ENCODE results near the gene HNF4A.
"Not testable (repeated sequence)": the region's sequence is repeated elsewhere in the genome, so short reads cannot be mapped to it uniquely, and the experiment has no call there.

HNF4A gene

GRCh38 chr20:44345941-44346340 is 9.6 kb upstream of the HNF4A start:
- not testable (repeated sequence) for DNase-seq

GRCh38 chr20:44348168-44348659 is 7.3 kb upstream of the HNF4A start:
- no peak for DNase-seq

GRCh38 chr20:44349349-44349748 is 6.2 kb upstream of the HNF4A start:
- DNase-seq: no peak

- no peak for DNase-seq
Observed at GRCh38 chr20:44350567-44350966, 4.9 kb upstream of the HNF4A start.

GRCh38 chr20:44354979-44355497 is 461 bp upstream of the HNF4A start:
- no peak for DNase-seq

GRCh38 chr20:44356353-44356723 is 839 bp downstream of the HNF4A start:
- DNase-seq: no peak

- no peak for DNase-seq
Observed at GRCh38 chr20:44357020-44357419, 1.5 kb downstream of the HNF4A start.

- DNase-seq: no peak
Observed at GRCh38 chr20:44357555-44358125, 2.1 kb downstream of the HNF4A start.

GRCh38 chr20:44358776-44359175 is 3.3 kb downstream of the HNF4A start:
- no peak for DNase-seq

GRCh38 chr20:44360221-44360620 is 4.7 kb downstream of the HNF4A start:
- DNase-seq: no peak

GRCh38 chr20:44361021-44361420 is 5.5 kb downstream of the HNF4A start:
- no peak for DNase-seq

GRCh38 chr20:44362466-44362940 is 7.0 kb downstream of the HNF4A start:
- DNase-seq: no peak

GRCh38 chr20:44364068-44364467 is 8.6 kb downstream of the HNF4A start:
- no peak for DNase-seq

GRCh38 chr20:44364780-44365179 is 9.3 kb downstream of the HNF4A start:
- no peak for DNase-seq

GRCh38 chr20:44367746-44368145 is 12.2 kb downstream of the HNF4A start:
- no peak for DNase-seq

- no peak for DNase-seq
Observed at GRCh38 chr20:44370639-44371218, 15.2 kb downstream of the HNF4A start.

GRCh38 chr20:44382641-44383040 is 27.1 kb downstream of the HNF4A start:
- DNase-seq: no peak

- peak; percentile 20 for DNase-seq
Observed at GRCh38 chr20:44384423-44385027, 29.0 kb downstream of the HNF4A start.

GRCh38 chr20:44388466-44389023 is 33.0 kb downstream of the HNF4A start:
- peak; percentile 40 for DNase-seq

- DNase-seq: no peak
Observed at GRCh38 chr20:44389871-44390270, 34.4 kb downstream of the HNF4A start.

GRCh38 chr20:44390280-44390679 is 34.8 kb downstream of the HNF4A start:
- DNase-seq: no peak

- DNase-seq: no peak
Observed at GRCh38 chr20:44392088-44392775, 36.7 kb downstream of the HNF4A start.

Data from amniotic stem cell (primary cell).